ENCODE data around the gene WDFY3.
"Not testable (repeated sequence)": the region's sequence is repeated elsewhere in the genome, so short reads cannot be mapped to it uniquely, and the experiment has no call there.

Gene WDFY3

GRCh38 chr4:84683064-84683850 lies 283.2 kb downstream of the WDFY3 start:
- in situ Hi-C loops (cut with MboI; ENCODE audit: low sequenced_read_pairs, unreplicated experiment): no loop called here
- TF ChIP-seq CTCF (IDR thresholded peaks at IDR 0.05; ENCODE audit: borderline replicate concordance, control extremely low read depth, extremely low read depth, insufficient read depth, missing control alignments): no peak
- DNase-seq (ENCODE audit: low spot score): no peak

GRCh38 chr4:84682661-84683060 lies 283.8 kb downstream of the WDFY3 start:
- DNase-seq (ENCODE audit: low spot score); in situ Hi-C loops (cut with MboI; ENCODE audit: low sequenced_read_pairs, unreplicated experiment): not testable (repeated sequence)

GRCh38 chr4:84681486-84682274 lies 284.8 kb downstream of the WDFY3 start:
- no peak for DNase-seq (ENCODE audit: low spot score)
- TF ChIP-seq CTCF (IDR thresholded peaks at IDR 0.05; ENCODE audit: borderline replicate concordance, control extremely low read depth, extremely low read depth, insufficient read depth, missing control alignments): no peak
- in situ Hi-C loops (cut with MboI; ENCODE audit: low sequenced_read_pairs, unreplicated experiment): no loop called here

- TF ChIP-seq CTCF (IDR thresholded peaks at IDR 0.05; ENCODE audit: borderline replicate concordance, control extremely low read depth, extremely low read depth, insufficient read depth, missing control alignments): no peak
- in situ Hi-C loops (cut with MboI; ENCODE audit: low sequenced_read_pairs, unreplicated experiment): no loop called here
- DNase-seq (ENCODE audit: low spot score): no peak
Observed at GRCh38 chr4:84680956-84681355, 285.5 kb downstream of the WDFY3 start.

DNA sequence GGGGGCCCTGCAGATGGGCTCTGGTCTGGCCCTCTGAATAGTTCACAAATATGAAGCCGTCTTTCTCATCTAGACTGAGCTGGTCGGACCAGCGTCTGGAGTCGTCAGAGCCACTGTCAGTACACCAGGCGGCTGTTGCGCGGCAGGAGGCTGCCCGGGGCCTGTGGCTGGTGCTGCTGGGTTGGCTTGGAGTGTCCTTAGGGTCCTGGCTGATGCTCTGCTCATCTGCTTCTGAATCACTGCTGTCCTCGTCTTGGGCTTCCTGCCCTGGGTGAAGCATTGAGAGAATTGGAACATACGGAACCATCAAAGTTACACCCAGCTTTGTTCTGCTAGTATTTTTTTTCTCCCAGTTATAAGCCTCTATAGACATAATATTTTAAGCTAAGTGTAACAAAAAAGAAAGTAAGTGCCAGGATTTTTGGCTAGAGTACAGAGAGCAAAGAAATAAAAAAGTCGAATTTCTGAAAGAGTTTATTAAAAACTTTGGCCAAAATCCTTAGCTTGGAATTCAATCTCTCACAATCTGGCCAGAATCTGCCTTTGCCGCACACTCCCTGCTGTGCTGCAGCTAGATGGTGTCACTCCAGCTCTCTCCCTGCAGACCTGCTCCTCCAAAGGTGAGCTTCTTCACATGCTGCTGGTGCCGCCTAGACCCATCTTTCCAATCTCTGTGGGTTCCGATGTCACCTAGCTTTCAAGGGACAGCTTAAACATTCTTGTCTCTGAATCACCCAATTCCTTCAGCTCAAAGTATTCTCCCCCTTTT lies 287.3 kb downstream of the WDFY3 start:
- no peak for TF ChIP-seq CTCF (IDR thresholded peaks at IDR 0.05; ENCODE audit: borderline replicate concordance, control extremely low read depth, extremely low read depth, insufficient read depth, missing control alignments)
- no peak for DNase-seq (ENCODE audit: low spot score)
- in situ Hi-C loops (cut with MboI; ENCODE audit: low sequenced_read_pairs, unreplicated experiment): no loop called here

GRCh38 chr4:84677995-84678394 lies 288.5 kb downstream of the WDFY3 start:
- no peak for DNase-seq (ENCODE audit: low spot score)
- TF ChIP-seq CTCF (IDR thresholded peaks at IDR 0.05; ENCODE audit: borderline replicate concordance, control extremely low read depth, extremely low read depth, insufficient read depth, missing control alignments): no peak
- in situ Hi-C loops (cut with MboI; ENCODE audit: low sequenced_read_pairs, unreplicated experiment): no loop called here

Data from GM13976 (cell line).